NB4 (cell line): ENCODE results near the gene TMEM123.

ENCODE experiments used
- DNase-seq: peaks from one replicate; pipeline ENCODE4 v3.0.0; 2010; ENCODE audit warnings: low read depth
- H3K4me3 ChIP-seq: one replicate; pipeline ENCODE4 v1.5.1; 2011; ENCODE audit warnings: mild to moderate bottlenecking, low read depth, low read length, moderate library complexity
- CTCF ChIP-seq: IDR thresholded peaks from one replicate; pipeline ENCODE4 v1.5.1; 2012; ENCODE audit warnings: low read depth, low read length
- MYC ChIP-seq: IDR thresholded peaks from 2 replicates; pipeline ENCODE4 v1.6.1; 2011; ENCODE audit warnings: low read depth, low read length
- POLR2A ChIP-seq: IDR thresholded peaks from 2 replicates; pipeline ENCODE4 v1.6.1; 2011; ENCODE audit warnings: mild to moderate bottlenecking; ENCODE audit not compliant: insufficient read length; ENCODE audit errors: extremely low read depth
- TF ChIP-seq, protein P1 (sequence below): IDR thresholded peaks from 2 replicates; pipeline ENCODE4 v1.6.1; 2011; ENCODE audit warnings: low read depth, low read length

Gene TMEM123

DNA sequence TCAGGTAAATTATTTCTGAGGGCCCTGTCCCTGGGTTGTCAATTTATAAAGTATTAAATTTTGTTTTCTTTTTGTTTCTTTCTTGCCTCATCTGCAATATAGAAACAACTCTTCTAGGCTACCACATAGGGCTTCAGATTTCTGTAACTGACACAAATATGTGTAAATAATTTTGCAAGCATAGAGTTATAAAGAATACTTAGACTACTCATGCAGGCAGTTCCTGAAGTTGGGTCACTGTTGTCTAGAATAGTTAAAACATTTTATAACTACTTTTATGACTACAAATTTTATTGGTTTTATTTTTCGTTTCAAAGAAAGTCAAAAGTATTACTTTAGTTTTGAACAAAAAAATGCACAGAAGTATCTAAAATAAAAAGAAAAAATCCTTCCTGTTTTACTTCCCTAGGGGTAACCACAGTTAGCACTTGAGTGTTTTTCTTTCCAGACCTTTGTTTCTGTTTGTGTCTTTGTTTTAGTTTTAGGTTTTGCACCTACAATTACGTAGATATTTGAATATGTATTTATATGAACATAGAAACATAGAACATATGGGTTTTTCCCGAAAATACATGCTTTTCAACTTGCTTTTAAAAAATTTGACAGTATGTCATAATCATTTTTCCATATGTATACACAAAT is 12.4 kb upstream of the TMEM123 start:
- no peak for TF ChIP-seq MYC
- TF ChIP-seq POLR2A = no peak
- TF ChIP-seq, protein P1, sequence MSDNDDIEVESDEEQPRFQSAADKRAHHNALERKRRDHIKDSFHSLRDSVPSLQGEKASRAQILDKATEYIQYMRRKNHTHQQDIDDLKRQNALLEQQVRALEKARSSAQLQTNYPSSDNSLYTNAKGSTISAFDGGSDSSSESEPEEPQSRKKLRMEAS = no peak
- no peak for TF ChIP-seq CTCF
- no peak overlapping the region for H3K4me3 ChIP-seq
- no peak for DNase-seq

- DNase-seq = no peak
- no peak overlapping the region for H3K4me3 ChIP-seq
- TF ChIP-seq, protein P1 = no peak
- TF ChIP-seq CTCF (no peak), POLR2A (no peak), MYC (no peak)
Measured at GRCh38 chr11:102464037-102464436, 11.5 kb upstream of the TMEM123 start.

- TF ChIP-seq, protein P1 = no peak
- TF ChIP-seq CTCF (no peak), MYC (no peak), POLR2A (no peak)
- H3K4me3 ChIP-seq = no peak overlapping the region
- DNase-seq = no peak
Measured at GRCh38 chr11:102462610-102463009, 10.0 kb upstream of the TMEM123 start.

- no peak for DNase-seq
- no peak overlapping the region for H3K4me3 ChIP-seq
- TF ChIP-seq, protein P1 = no peak
- TF ChIP-seq MYC (no peak), CTCF (no peak), POLR2A (no peak)
Measured at GRCh38 chr11:102459393-102459792, 6.8 kb upstream of the TMEM123 start.

GRCh38 chr11:102458548-102458947 is 6.0 kb upstream of the TMEM123 start:
- H3K4me3 ChIP-seq = no peak overlapping the region
- TF ChIP-seq, protein P1 = no peak
- TF ChIP-seq POLR2A = no peak
- no peak for TF ChIP-seq MYC
- TF ChIP-seq CTCF = no peak
- DNase-seq = peak; percentile 25

- no peak for TF ChIP-seq CTCF
- TF ChIP-seq, protein P1 = no peak
- no peak for TF ChIP-seq MYC
- no peak for TF ChIP-seq POLR2A
- DNase-seq = no peak
- H3K4me3 ChIP-seq = no peak overlapping the region
Measured at GRCh38 chr11:102457865-102458264, 5.3 kb upstream of the TMEM123 start.
